HepG2 (cell line): Measurements from ENCODE around the gene SERINC2. TPM values are rescaled to one million over a fixed set of nuclear protein-coding genes. Genes with fewer than 3 reads are reported as not detected.
A peak's percentile ranks its signal among the peaks of the same experiment; 100 is the strongest.

Source experiments
- ATF1 ChIP-seq: IDR thresholded peaks from 2 replicates; pipeline ENCODE4 v1.6.1; 2016; ENCODE audit warnings: mild to moderate bottlenecking, control low read depth
- CENPT ChIP-seq: sonication (generic); formaldehyde crosslinking; IDR thresholded peaks from 2 replicates; pipeline ENCODE4 v1.8.0; 2022; ENCODE audit warnings: low read depth, mild to moderate bottlenecking, moderate library complexity, missing genetic modification reagents
- GTF2F1 ChIP-seq: fragments of 150-350 bp; IDR thresholded peaks from 2 replicates; pipeline ENCODE4 v1.6.1; 2014; ENCODE audit warnings: low read length
- IKZF4 ChIP-seq: sonication (generic); formaldehyde crosslinking; IDR thresholded peaks from 2 replicates; pipeline ENCODE4 v1.5.1; 2020; ENCODE audit warnings: borderline replicate concordance, mild to moderate bottlenecking, low read depth, missing genetic modification reagents; ENCODE audit errors: not compliant biosample characterization
- MED13 ChIP-seq: sonication (generic); formaldehyde crosslinking; IDR thresholded peaks from 2 replicates; pipeline ENCODE4 v1.5.0; 2020; ENCODE audit warnings: missing genetic modification reagents
- MLLT10 ChIP-seq: sonication (generic); formaldehyde crosslinking; IDR thresholded peaks from 2 replicates; pipeline ENCODE4 v1.4.0; 2020; ENCODE audit warnings: missing genetic modification reagents
- MTA1 ChIP-seq: sonication (generic); formaldehyde crosslinking; IDR thresholded peaks from 2 replicates; pipeline ENCODE4 v1.4.0; 2020; ENCODE audit warnings: missing genetic modification reagents, mild to moderate bottlenecking, borderline replicate concordance
- MXI1 ChIP-seq: IDR thresholded peaks from 3 replicates; pipeline ENCODE4 v1.6.1; 2012; ENCODE audit warnings: low read depth, low read length, inconsistent platforms, borderline replicate concordance
- SOX6 ChIP-seq, 2 experiments: fragments of 450-650 bp in 1 of 2; sonication (generic) in 1 of 2; formaldehyde crosslinking in 1 of 2; IDR thresholded peaks; 2 replicates each; pipeline versions ENCODE4 v1.4.0 to v1.6.1; 2017 to 2020; ENCODE audit warnings: antibody characterized with exemption in 1 of 2, mild to moderate bottlenecking in 1 of 2, missing genetic modification reagents in 1 of 2
- ZNF20 ChIP-seq: sonication (generic); formaldehyde crosslinking; IDR thresholded peaks from 2 replicates; pipeline ENCODE4 v1.4.0; 2020; ENCODE audit warnings: mild to moderate bottlenecking, moderate library complexity, missing genetic modification reagents
- ZNF549 ChIP-seq: sonication (generic); formaldehyde crosslinking; IDR thresholded peaks from 2 replicates; pipeline ENCODE4 v1.5.0; 2020; ENCODE audit warnings: missing genetic modification reagents
- ZNF703 ChIP-seq: sonication (generic); formaldehyde crosslinking; IDR thresholded peaks from 2 replicates; pipeline ENCODE4 v1.5.1; 2020; ENCODE audit warnings: missing genetic modification reagents, mild to moderate bottlenecking, moderate library complexity, borderline replicate concordance
- ZNF749 ChIP-seq: sonication (generic); formaldehyde crosslinking; IDR thresholded peaks from 2 replicates; pipeline ENCODE4 v1.8.0; 2022; ENCODE audit warnings: mild to moderate bottlenecking, missing genetic modification reagents, moderate library complexity, borderline replicate concordance
- polyA plus RNA-seq, 8 experiments: library from polyadenylated mRNA; depleted of rRNA in 3 of 8; stranded (reverse) in 7 of 8; unstranded in 1 of 8; fragments of >200 nt; fragmentation: Illumina TruSeq in 4 of 8; extraction: Trizol in 4 of 8; gene quantifications; 2 replicates each; pipeline versions ENCODE4 v1.2.1 to v1.2.3, GENCODE V29; 2011 to 2016; ENCODE audit warnings: low read depth in 4 of 8, missing spikeins in 1 of 8, mixed read lengths in 1 of 8; ENCODE audit not compliant: insufficient read depth in 1 of 8
- total RNA-seq, 5 experiments: library from RNA; depleted of rRNA; stranded (reverse); fragments of >200 nt; fragmentation: Illumina TruSeq; extraction: Trizol; gene quantifications; 2 replicates each; pipeline ENCODE4 v1.2.3, GENCODE V29; 2016; ENCODE audit warnings: low read depth in 1 of 5
- TF ChIP-seq, protein P1 (sequence below): sonication (generic); formaldehyde crosslinking; IDR thresholded peaks from 2 replicates; pipeline ENCODE4 v1.4.0; 2020; ENCODE audit warnings: mild to moderate bottlenecking, missing genetic modification reagents
- TF ChIP-seq, protein P2 (sequence below): sonication (generic); formaldehyde crosslinking; IDR thresholded peaks from 2 replicates; pipeline ENCODE4 v1.4.0; 2020; ENCODE audit warnings: missing genetic modification reagents
- TF ChIP-seq, protein P3 (sequence below): sonication (generic); formaldehyde crosslinking; IDR thresholded peaks from 2 replicates; pipeline ENCODE4 v1.4.0; 2020; ENCODE audit warnings: missing genetic modification reagents, borderline replicate concordance
- TF ChIP-seq, protein P4 (sequence below): sonication (generic); formaldehyde crosslinking; IDR thresholded peaks from 2 replicates; pipeline ENCODE4 v1.5.0; 2020; ENCODE audit warnings: missing genetic modification reagents
- TF ChIP-seq, protein P5 (sequence below): sonication (generic); formaldehyde crosslinking; IDR thresholded peaks from 2 replicates; pipeline ENCODE4 v1.8.1; 2022; ENCODE audit warnings: low read depth, mild to moderate bottlenecking, missing genetic modification reagents

The SERINC2 gene
- total and polyA plus RNA-seq, 2 of the 13 experiments (the other 11 are each of a cell fraction or from before 2014, with no cell fraction given), result 4.8 to 126 TPM

DNA sequence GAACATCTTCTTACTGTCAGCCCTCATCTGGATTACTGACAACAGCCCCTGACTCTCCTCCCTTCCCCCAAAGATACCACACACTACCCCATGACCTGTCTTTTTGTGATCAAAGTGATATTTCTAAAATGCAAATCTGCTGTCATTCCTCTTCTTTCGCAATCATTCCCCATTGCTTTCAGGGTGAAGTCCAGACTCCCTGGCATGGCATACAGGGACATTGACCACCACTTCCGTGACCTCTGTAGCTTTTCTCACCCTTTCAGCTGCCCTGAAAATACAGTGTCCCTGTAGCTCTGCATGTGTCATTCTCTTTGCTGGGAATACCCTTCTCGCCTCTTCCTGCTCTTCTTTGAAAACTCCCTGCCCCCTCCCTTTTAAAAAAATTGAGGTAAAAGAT, 4.1 kb downstream of the SERINC2 start (continued):
- TF ChIP-seq, protein P1, sequence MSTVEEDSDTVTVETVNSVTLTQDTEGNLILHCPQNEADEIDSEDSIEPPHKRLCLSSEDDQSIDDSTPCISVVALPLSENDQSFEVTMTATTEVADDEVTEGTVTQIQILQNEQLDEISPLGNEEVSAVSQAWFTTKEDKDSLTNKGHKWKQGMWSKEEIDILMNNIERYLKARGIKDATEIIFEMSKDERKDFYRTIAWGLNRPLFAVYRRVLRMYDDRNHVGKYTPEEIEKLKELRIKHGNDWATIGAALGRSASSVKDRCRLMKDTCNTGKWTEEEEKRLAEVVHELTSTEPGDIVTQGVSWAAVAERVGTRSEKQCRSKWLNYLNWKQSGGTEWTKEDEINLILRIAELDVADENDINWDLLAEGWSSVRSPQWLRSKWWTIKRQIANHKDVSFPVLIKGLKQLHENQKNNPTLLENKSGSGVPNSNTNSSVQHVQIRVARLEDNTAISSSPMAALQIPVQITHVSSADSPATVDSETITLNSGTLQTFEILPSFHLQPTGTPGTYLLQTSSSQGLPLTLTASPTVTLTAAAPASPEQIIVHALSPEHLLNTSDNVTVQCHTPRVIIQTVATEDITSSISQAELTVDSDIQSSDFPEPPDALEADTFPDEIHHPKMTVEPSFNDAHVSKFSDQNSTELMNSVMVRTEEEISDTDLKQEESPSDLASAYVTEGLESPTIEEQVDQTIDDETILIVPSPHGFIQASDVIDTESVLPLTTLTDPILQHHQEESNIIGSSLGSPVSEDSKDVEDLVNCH (CRISPR knock-in tag), result no peak
- no peak for TF ChIP-seq CENPT (CRISPR knock-in tag)
- TF ChIP-seq IKZF4 (CRISPR knock-in tag), result no peak
- TF ChIP-seq, protein P2, sequence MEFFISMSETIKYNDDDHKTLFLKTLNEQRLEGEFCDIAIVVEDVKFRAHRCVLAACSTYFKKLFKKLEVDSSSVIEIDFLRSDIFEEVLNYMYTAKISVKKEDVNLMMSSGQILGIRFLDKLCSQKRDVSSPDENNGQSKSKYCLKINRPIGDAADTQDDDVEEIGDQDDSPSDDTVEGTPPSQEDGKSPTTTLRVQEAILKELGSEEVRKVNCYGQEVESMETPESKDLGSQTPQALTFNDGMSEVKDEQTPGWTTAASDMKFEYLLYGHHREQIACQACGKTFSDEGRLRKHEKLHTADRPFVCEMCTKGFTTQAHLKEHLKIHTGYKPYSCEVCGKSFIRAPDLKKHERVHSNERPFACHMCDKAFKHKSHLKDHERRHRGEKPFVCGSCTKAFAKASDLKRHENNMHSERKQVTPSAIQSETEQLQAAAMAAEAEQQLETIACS (CRISPR knock-in tag), result no peak
- no peak for TF ChIP-seq ZNF20 (CRISPR knock-in tag)
- TF ChIP-seq, protein P3, sequence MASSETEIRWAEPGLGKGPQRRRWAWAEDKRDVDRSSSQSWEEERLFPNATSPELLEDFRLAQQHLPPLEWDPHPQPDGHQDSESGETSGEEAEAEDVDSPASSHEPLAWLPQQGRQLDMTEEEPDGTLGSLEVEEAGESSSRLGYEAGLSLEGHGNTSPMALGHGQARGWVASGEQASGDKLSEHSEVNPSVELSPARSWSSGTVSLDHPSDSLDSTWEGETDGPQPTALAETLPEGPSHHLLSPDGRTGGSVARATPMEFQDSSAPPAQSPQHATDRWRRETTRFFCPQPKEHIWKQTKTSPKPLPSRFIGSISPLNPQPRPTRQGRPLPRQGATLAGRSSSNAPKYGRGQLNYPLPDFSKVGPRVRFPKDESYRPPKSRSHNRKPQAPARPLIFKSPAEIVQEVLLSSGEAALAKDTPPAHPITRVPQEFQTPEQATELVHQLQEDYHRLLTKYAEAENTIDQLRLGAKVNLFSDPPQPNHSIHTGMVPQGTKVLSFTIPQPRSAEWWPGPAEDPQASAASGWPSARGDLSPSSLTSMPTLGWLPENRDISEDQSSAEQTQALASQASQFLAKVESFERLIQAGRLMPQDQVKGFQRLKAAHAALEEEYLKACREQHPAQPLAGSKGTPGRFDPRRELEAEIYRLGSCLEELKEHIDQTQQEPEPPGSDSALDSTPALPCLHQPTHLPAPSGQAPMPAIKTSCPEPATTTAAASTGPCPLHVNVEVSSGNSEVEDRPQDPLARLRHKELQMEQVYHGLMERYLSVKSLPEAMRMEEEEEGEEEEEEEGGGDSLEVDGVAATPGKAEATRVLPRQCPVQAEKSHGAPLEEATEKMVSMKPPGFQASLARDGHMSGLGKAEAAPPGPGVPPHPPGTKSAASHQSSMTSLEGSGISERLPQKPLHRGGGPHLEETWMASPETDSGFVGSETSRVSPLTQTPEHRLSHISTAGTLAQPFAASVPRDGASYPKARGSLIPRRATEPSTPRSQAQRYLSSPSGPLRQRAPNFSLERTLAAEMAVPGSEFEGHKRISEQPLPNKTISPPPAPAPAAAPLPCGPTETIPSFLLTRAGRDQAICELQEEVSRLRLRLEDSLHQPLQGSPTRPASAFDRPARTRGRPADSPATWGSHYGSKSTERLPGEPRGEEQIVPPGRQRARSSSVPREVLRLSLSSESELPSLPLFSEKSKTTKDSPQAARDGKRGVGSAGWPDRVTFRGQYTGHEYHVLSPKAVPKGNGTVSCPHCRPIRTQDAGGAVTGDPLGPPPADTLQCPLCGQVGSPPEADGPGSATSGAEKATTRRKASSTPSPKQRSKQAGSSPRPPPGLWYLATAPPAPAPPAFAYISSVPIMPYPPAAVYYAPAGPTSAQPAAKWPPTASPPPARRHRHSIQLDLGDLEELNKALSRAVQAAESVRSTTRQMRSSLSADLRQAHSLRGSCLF, result no peak
- TF ChIP-seq ZNF749 (CRISPR knock-in tag), result no peak
- TF ChIP-seq MED13, result no peak
- TF ChIP-seq, protein P4, sequence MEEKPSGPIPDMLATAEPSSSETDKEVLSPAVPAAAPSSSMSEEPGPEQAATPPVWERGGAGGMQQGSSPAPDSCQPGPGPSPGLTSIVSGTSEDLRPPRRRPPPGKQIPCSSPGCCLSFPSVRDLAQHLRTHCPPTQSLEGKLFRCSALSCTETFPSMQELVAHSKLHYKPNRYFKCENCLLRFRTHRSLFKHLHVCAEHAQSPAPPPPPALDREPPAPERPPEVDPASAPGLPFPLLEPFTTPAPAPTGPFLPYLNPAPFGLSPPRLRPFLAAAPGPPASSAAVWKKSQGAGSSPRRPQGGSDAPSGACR (CRISPR knock-in tag), result peak; percentile 68; the same call in 1 of the 2 replicates
- no peak for TF ChIP-seq SOX6 (IDR thresholded peaks at IDR 0.05)
- TF ChIP-seq SOX6 (CRISPR knock-in tag; IDR thresholded peaks at IDR 0.05), result peak; percentile 83
- peak; percentile 81; the same call in 1 of the 3 replicates for TF ChIP-seq MXI1
- TF ChIP-seq, protein P5, sequence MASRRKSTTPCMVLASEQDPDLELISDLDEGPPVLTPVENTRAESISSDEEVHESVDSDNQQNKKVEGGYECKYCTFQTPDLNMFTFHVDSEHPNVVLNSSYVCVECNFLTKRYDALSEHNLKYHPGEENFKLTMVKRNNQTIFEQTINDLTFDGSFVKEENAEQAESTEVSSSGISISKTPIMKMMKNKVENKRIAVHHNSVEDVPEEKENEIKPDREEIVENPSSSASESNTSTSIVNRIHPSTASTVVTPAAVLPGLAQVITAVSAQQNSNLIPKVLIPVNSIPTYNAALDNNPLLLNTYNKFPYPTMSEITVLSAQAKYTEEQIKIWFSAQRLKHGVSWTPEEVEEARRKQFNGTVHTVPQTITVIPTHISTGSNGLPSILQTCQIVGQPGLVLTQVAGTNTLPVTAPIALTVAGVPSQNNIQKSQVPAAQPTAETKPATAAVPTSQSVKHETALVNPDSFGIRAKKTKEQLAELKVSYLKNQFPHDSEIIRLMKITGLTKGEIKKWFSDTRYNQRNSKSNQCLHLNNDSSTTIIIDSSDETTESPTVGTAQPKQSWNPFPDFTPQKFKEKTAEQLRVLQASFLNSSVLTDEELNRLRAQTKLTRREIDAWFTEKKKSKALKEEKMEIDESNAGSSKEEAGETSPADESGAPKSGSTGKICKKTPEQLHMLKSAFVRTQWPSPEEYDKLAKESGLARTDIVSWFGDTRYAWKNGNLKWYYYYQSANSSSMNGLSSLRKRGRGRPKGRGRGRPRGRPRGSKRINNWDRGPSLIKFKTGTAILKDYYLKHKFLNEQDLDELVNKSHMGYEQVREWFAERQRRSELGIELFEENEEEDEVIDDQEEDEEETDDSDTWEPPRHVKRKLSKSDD, result 0 out of 2 replicates have a peak, but pooled peaks have one; percentile 37
- TF ChIP-seq ZNF703 (CRISPR knock-in tag), result no peak
- no peak for TF ChIP-seq ZNF549 (CRISPR knock-in tag)
- no peak for TF ChIP-seq MTA1 (CRISPR knock-in tag)
- peak; percentile 59 for TF ChIP-seq ATF1 (CRISPR knock-in tag)
- TF ChIP-seq MLLT10 (CRISPR knock-in tag), result no peak
- TF ChIP-seq GTF2F1, result no peak
